HepG2 (cell line): Measurements from ENCODE around the gene FOLR3. TPM values are rescaled to one million over a fixed set of nuclear protein-coding genes. Genes with fewer than 3 reads are reported as not detected.

Source experiments
- ATAC-seq: fragments of 200-7000 bp; cut with Tn5 transposase; 3 replicates; pipeline ENCODE4 v1.9.1; 2020; ENCODE audit warnings: mild to moderate bottlenecking, moderate library complexity
- BruUV-seq: library from RNA; stranded (reverse); fragments of 400-500 nt; replicated peaks from 2 replicates; lab custom pipeline; 2021; lab: Mats Ljungman, UMichigan
- CTCF ChIA-PET: fragments of 300-600 bp; formaldehyde crosslinking; extraction: SDS; loops from one replicate; lab custom pipeline; 2021; ENCODE audit warnings: low total read pairs, inconsistent platforms, low intra/inter-chr PET ratio; lab: Yijun Ruan, JAX
- POLR2A ChIA-PET: fragments of 350-600 bp; sonication (Branson Sonifier 250); formaldehyde crosslinking; loops from one replicate; lab custom pipeline; 2020; ENCODE audit warnings: antibody characterized with exemption, inconsistent platforms; lab: Yijun Ruan, JAX
- DNase-seq: peaks from one replicate; pipeline ENCODE4 v3.0.0-alpha.2; 2015; ENCODE audit warnings: low spot score
- FAIRE-seq: peaks from 3 replicates; lab custom pipeline; 2011; peaks lifted over from hg19 to GRCh38; lab: Jason Lieb, UNC
- H2AFZ ChIP-seq: one replicate; pipeline ENCODE4 v1.6.1; 2011; ENCODE audit warnings: low read length, inconsistent platforms
- H3K27ac ChIP-seq: fragments of 300-600 bp; 3 replicates; pipeline ENCODE4 v1.8.0; 2011; ENCODE audit warnings: mixed run types, mild to moderate bottlenecking, mixed read lengths, low read length, inconsistent platforms; ENCODE audit not compliant: insufficient read depth; ENCODE audit errors: extremely low read length
- H3K27me3 ChIP-seq, 2 experiments: fragments of 200-600 bp in 1 of 2; 2 replicates in 1 of 2; 3 replicates in 1 of 2; pipeline versions ENCODE4 v1.6.0 to v1.8.0; 2011; ENCODE audit warnings: low read length in 2 of 2, mild to moderate bottlenecking in 2 of 2, moderate library complexity in 2 of 2, inconsistent platforms in 1 of 2; ENCODE audit not compliant: insufficient read depth in 2 of 2, control insufficient read depth in 1 of 2
- H3K36me3 ChIP-seq, 2 experiments: fragments of 200-600 bp in 1 of 2; replicated peaks in 1 of 2; 2 replicates in 1 of 2; 3 replicates in 1 of 2; pipeline versions ENCODE4 v1.5.1 to v1.8.0; 2011; ENCODE audit warnings: low read length in 2 of 2, inconsistent platforms in 1 of 2; ENCODE audit not compliant: insufficient read depth in 2 of 2, control insufficient read depth in 1 of 2
- H3K4me1 ChIP-seq: 2 replicates; pipeline ENCODE4 v1.5.1; 2012; ENCODE audit warnings: low read length, inconsistent platforms; ENCODE audit not compliant: insufficient read depth
- H3K4me2 ChIP-seq: 2 replicates; pipeline ENCODE4 v1.6.0; 2011; ENCODE audit warnings: low read depth, low read length, inconsistent platforms
- H3K4me3 ChIP-seq, 3 experiments: fragments of 200-600 bp in 1 of 3; sonication (generic), shearing (Covaris generic) in 1 of 3; replicated peaks in 1 of 3; 2 replicates each; pipeline ENCODE4 v1.5.1; 2011 to 2016; ENCODE audit warnings: low read length in 3 of 3, inconsistent platforms in 2 of 3, low read depth in 2 of 3, mild to moderate bottlenecking in 2 of 3, control low read depth in 1 of 3, mixed read lengths in 1 of 3; ENCODE audit not compliant: insufficient read depth in 1 of 3
- H3K79me2 ChIP-seq: one replicate; pipeline ENCODE4 v1.6.1; 2011; ENCODE audit warnings: low read length, inconsistent platforms; ENCODE audit not compliant: insufficient read depth
- H3K9ac ChIP-seq: 2 replicates; pipeline ENCODE4 v1.6.0; 2011; ENCODE audit warnings: mild to moderate bottlenecking, low read depth, low read length, inconsistent platforms; ENCODE audit not compliant: insufficient read depth
- H3K9me3 ChIP-seq: 2 replicates; pipeline ENCODE4 v1.5.1; 2012; ENCODE audit warnings: mild to moderate bottlenecking, low read length
- H4K20me1 ChIP-seq: 2 replicates; pipeline ENCODE4 v1.6.0; 2011; ENCODE audit warnings: inconsistent platforms, mild to moderate bottlenecking, low read length, moderate library complexity; ENCODE audit not compliant: insufficient read depth
- ELF1 ChIP-seq: sonication (generic); formaldehyde crosslinking; IDR thresholded peaks from 2 replicates; pipeline ENCODE4 v1.4.0; 2020; ENCODE audit warnings: missing genetic modification reagents
- PCBP1 ChIP-seq: fragments of 200-400 bp; formaldehyde crosslinking; IDR thresholded peaks from 2 replicates; pipeline ENCODE4 v1.6.1; 2017; ENCODE audit warnings: mild to moderate bottlenecking, low read depth, low read length, borderline replicate concordance
- TMF1 ChIP-seq: sonication (generic); formaldehyde crosslinking; IDR thresholded peaks from 2 replicates; pipeline ENCODE4 v1.8.1; 2022; ENCODE audit warnings: low read depth, missing genetic modification reagents
- ZNF263 ChIP-seq: sonication (generic); formaldehyde crosslinking; IDR thresholded peaks from 2 replicates; pipeline ENCODE4 v1.4.0; 2020; ENCODE audit warnings: missing genetic modification reagents
- WGBS: methylation state at CpG from one replicate; pipeline ENCODE4 v1.1.6; 2017; ENCODE audit warnings: low lambda C conversion rate; 5-methylcytosine and 5-hydroxymethylcytosine counted together
- in situ Hi-C: cut with HindIII; loops from 2 replicates; pipeline ENCODE4 v1.10.0; 2017; ENCODE audit warnings: low pct_unique_long_range_greater_than_20kb; ENCODE audit not compliant: extremely low pct_ligation_motif_present
- intact Hi-C: fragments of 100-400 bp; cut with micrococcal nuclease; formaldehyde crosslinking; loops from one replicate; pipeline ENCODE4 v1.10.0; 2022; ENCODE audit not compliant: unreplicated experiment
- polyA plus RNA-seq, 8 experiments: library from polyadenylated mRNA; depleted of rRNA in 3 of 8; stranded (reverse) in 7 of 8; unstranded in 1 of 8; fragments of >200 nt; fragmentation: Illumina TruSeq in 4 of 8; extraction: Trizol in 4 of 8; gene quantifications; 2 replicates each; pipeline versions ENCODE4 v1.2.1 to v1.2.3, GENCODE V29; 2011 to 2016; ENCODE audit warnings: low read depth in 4 of 8, missing spikeins in 1 of 8, mixed read lengths in 1 of 8; ENCODE audit not compliant: insufficient read depth in 1 of 8
- total RNA-seq, 5 experiments: library from RNA; depleted of rRNA; stranded (reverse); fragments of >200 nt; fragmentation: Illumina TruSeq; extraction: Trizol; gene quantifications; 2 replicates each; pipeline ENCODE4 v1.2.3, GENCODE V29; 2016; ENCODE audit warnings: low read depth in 1 of 5
- TF ChIP-seq, protein P1 (sequence below): sonication (generic); formaldehyde crosslinking; IDR thresholded peaks from 2 replicates; pipeline ENCODE4 v1.9.0; 2022; ENCODE audit warnings: low read depth, missing genetic modification reagents
- TF ChIP-seq, protein P2 (sequence below): fragments of 450-650 bp; IDR thresholded peaks from 2 replicates; pipeline ENCODE4 v1.6.1; 2016
- TF ChIP-seq, protein P3 (sequence below): sonication (generic); formaldehyde crosslinking; IDR thresholded peaks from 2 replicates; pipeline ENCODE4 v1.4.0; 2020; ENCODE audit warnings: mild to moderate bottlenecking, missing genetic modification reagents
- TF ChIP-seq, protein P4 (sequence below): sonication (generic); formaldehyde crosslinking; IDR thresholded peaks from 2 replicates; pipeline ENCODE4 v1.5.0; 2020; ENCODE audit warnings: missing genetic modification reagents
- TF ChIP-seq, protein P5 (sequence below): sonication (generic); formaldehyde crosslinking; IDR thresholded peaks from 2 replicates; pipeline ENCODE4 v1.4.0; 2020; ENCODE audit warnings: missing genetic modification reagents
- TF ChIP-seq, protein P6 (sequence below): sonication (generic); formaldehyde crosslinking; IDR thresholded peaks from 2 replicates; pipeline ENCODE4 v1.5.1; 2020; ENCODE audit warnings: missing genetic modification reagents, mild to moderate bottlenecking, borderline replicate concordance
- TF ChIP-seq, protein P7 (sequence below): sonication (generic); formaldehyde crosslinking; IDR thresholded peaks from 2 replicates; pipeline ENCODE4 v1.8.0; 2022; ENCODE audit warnings: missing genetic modification reagents, mild to moderate bottlenecking, moderate library complexity, borderline replicate concordance

The FOLR3 gene
- total and polyA plus RNA-seq, 2 of the 13 experiments (the other 11 are each of a cell fraction or from before 2014, with no cell fraction given) = not detected

DNA sequence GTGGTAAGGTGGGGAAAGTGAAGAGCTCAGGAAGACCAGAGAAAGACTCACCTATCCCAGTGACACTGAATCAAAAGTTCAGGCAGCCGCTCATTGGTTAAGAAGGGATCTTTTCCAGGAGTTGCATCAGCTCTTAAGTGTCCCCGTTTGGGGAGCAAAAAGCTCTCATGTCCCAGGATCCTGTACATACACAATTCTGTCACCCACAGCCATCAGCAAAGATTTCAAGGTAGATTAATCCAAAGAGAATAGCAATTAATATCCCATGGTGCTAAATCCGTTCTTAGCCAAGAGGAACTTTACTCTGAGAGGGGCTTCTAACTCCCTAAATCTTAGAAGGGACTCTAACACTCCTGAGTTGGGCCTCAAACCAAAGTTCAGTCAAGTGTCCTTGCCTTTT, 19.3 kb downstream of the FOLR3 start (continued):
- no peak for TF ChIP-seq PCBP1
- TF ChIP-seq, all 625 proteins: peak for 0

DNA sequence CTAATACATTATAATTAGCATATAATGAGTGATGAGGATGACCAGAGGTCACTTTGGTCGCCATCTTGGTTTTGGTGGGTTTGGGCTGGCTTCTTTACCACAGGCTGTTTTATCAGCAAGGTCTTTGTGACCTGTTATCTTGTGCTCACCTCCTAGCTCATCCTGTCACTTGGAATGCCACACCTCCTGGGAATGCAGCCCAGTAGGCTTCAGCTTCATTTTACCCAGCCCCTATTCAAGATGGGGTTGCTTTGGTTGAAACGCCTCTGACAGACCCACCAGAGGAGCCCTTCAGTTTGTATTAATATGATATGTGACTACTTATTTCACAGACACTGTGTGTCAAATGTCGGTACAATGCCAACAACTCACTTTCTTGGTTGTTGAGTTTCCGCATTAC, 20.2 kb downstream of the FOLR3 start:
- CTCF ChIA-PET = no interaction called here
- no peaks in the 10 kb centered on the region for H4K20me1 ChIP-seq
- POLR2A ChIA-PET = no interaction called here
- TF ChIP-seq, protein P1, sequence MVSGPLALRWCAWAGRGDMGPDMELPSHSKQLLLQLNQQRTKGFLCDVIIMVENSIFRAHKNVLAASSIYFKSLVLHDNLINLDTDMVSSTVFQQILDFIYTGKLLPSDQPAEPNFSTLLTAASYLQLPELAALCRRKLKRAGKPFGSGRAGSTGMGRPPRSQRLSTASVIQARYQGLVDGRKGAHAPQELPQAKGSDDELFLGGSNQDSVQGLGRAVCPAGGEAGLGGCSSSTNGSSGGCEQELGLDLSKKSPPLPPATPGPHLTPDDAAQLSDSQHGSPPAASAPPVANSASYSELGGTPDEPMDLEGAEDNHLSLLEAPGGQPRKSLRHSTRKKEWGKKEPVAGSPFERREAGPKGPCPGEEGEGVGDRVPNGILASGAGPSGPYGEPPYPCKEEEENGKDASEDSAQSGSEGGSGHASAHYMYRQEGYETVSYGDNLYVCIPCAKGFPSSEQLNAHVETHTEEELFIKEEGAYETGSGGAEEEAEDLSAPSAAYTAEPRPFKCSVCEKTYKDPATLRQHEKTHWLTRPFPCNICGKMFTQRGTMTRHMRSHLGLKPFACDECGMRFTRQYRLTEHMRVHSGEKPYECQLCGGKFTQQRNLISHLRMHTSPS (CRISPR knock-in tag) = no peak
- TF ChIP-seq, protein P2, sequence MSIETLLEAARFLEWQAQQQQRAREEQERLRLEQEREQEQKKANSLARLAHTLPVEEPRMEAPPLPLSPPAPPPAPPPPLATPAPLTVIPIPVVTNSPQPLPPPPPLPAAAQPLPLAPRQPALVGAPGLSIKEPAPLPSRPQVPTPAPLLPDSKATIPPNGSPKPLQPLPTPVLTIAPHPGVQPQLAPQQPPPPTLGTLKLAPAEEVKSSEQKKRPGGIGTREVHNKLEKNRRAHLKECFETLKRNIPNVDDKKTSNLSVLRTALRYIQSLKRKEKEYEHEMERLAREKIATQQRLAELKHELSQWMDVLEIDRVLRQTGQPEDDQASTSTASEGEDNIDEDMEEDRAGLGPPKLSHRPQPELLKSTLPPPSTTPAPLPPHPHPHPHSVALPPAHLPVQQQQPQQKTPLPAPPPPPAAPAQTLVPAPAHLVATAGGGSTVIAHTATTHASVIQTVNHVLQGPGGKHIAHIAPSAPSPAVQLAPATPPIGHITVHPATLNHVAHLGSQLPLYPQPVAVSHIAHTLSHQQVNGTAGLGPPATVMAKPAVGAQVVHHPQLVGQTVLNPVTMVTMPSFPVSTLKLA = no peak
- TF ChIP-seq, protein P3, sequence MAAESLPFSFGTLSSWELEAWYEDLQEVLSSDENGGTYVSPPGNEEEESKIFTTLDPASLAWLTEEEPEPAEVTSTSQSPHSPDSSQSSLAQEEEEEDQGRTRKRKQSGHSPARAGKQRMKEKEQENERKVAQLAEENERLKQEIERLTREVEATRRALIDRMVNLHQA (CRISPR knock-in tag) = no peak
- TF ChIP-seq, protein P4, sequence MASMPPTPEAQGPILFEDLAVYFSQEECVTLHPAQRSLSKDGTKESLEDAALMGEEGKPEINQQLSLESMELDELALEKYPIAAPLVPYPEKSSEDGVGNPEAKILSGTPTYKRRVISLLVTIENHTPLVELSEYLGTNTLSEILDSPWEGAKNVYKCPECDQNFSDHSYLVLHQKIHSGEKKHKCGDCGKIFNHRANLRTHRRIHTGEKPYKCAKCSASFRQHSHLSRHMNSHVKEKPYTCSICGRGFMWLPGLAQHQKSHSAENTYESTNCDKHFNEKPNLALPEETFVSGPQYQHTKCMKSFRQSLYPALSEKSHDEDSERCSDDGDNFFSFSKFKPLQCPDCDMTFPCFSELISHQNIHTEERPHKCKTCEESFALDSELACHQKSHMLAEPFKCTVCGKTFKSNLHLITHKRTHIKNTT (CRISPR knock-in tag) = no peak
- TF ChIP-seq ELF1 (CRISPR knock-in tag) = no peak
- TF ChIP-seq, protein P5, sequence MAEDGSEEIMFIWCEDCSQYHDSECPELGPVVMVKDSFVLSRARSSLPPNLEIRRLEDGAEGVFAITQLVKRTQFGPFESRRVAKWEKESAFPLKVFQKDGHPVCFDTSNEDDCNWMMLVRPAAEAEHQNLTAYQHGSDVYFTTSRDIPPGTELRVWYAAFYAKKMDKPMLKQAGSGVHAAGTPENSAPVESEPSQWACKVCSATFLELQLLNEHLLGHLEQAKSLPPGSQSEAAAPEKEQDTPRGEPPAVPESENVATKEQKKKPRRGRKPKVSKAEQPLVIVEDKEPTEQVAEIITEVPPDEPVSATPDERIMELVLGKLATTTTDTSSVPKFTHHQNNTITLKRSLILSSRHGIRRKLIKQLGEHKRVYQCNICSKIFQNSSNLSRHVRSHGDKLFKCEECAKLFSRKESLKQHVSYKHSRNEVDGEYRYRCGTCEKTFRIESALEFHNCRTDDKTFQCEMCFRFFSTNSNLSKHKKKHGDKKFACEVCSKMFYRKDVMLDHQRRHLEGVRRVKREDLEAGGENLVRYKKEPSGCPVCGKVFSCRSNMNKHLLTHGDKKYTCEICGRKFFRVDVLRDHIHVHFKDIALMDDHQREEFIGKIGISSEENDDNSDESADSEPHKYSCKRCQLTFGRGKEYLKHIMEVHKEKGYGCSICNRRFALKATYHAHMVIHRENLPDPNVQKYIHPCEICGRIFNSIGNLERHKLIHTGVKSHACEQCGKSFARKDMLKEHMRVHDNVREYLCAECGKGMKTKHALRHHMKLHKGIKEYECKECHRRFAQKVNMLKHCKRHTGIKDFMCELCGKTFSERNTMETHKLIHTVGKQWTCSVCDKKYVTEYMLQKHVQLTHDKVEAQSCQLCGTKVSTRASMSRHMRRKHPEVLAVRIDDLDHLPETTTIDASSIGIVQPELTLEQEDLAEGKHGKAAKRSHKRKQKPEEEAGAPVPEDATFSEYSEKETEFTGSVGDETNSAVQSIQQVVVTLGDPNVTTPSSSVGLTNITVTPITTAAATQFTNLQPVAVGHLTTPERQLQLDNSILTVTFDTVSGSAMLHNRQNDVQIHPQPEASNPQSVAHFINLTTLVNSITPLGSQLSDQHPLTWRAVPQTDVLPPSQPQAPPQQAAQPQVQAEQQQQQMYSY = no peak
- TF ChIP-seq, protein P6, sequence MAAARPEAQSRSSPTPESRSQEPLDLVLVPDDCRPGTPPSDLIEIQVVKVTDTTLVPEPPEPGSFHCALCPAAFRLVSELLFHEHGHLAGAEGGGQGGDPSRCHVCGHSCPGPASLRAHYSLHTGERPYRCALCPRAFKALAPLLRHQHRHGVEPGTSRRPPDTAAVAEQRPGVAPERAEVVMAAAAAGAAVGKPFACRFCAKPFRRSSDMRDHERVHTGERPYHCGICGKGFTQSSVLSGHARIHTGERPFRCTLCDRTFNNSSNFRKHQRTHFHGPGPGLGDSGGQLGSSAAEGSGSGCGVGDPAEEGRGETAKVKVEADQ (CRISPR knock-in tag) = no peak
- TF ChIP-seq TMF1 (CRISPR knock-in tag) = no peak
- TF ChIP-seq, protein P7, sequence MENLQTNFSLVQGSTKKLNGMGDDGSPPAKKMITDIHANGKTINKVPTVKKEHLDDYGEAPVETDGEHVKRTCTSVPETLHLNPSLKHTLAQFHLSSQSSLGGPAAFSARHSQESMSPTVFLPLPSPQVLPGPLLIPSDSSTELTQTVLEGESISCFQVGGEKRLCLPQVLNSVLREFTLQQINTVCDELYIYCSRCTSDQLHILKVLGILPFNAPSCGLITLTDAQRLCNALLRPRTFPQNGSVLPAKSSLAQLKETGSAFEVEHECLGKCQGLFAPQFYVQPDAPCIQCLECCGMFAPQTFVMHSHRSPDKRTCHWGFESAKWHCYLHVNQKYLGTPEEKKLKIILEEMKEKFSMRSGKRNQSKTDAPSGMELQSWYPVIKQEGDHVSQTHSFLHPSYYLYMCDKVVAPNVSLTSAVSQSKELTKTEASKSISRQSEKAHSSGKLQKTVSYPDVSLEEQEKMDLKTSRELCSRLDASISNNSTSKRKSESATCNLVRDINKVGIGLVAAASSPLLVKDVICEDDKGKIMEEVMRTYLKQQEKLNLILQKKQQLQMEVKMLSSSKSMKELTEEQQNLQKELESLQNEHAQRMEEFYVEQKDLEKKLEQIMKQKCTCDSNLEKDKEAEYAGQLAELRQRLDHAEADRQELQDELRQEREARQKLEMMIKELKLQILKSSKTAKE = no peak
- no peak for TF ChIP-seq ZNF263 (CRISPR knock-in tag)
- TF ChIP-seq, all 625 proteins: peak for 0
- WGBS = 42% methylated on average over 4 of the region's 4 CpGs
- in situ Hi-C loops (no loop called here), intact Hi-C loops (no loop called here)
- no peak for DNase-seq
- no peak overlapping the region for H3K4me3 ChIP-seq
- no TSS peak for BruUV-seq
- H2AFZ ChIP-seq = no peak overlapping the region
- no peaks in the 10 kb centered on the region for H3K27me3 ChIP-seq
- H3K36me3 ChIP-seq = no peaks in the 10 kb centered on the region
- no peak for ATAC-seq
- no peak for FAIRE-seq
- H3K9me3 ChIP-seq = no peaks in the 10 kb centered on the region
- no peaks in the 10 kb centered on the region for H3K4me1 ChIP-seq
- no peaks in the 10 kb centered on the region for H3K79me2 ChIP-seq
- no peak overlapping the region for H3K27ac ChIP-seq
- H3K4me2 ChIP-seq = no peak overlapping the region
- H3K9ac ChIP-seq = no peak overlapping the region
